DOHH2 (cell line): ENCODE data around the gene TUBA8.

Experiments
- CTCF ChIP-seq: fragments of 200-600 bp; sonication (generic); IDR thresholded peaks from one replicate; pipeline ENCODE4 v1.5.1; 2014; ENCODE audit warnings: antibody characterized with exemption, mild to moderate bottlenecking, low read depth, low read length; ENCODE audit not compliant: poor library complexity, severe bottlenecking
- EZH2phosphoT487 ChIP-seq: fragments of 200-600 bp; sonication (generic); IDR thresholded peaks from 2 replicates; pipeline ENCODE4 v1.6.1; 2017; ENCODE audit warnings: borderline replicate concordance, mild to moderate bottlenecking, antibody characterized with exemption, low read length, moderate library complexity, mixed read lengths

GRCh38 chr22:18087350-18087855 is 23.2 kb upstream of the TUBA8 start:
- TF ChIP-seq CTCF (no peak), EZH2phosphoT487 (no peak)
